ENCODE data around the gene IZUMO2. TPM values are rescaled to one million over a fixed set of nuclear protein-coding genes. Genes with fewer than 3 reads are reported as not detected.

Gene IZUMO2
- total RNA-seq, 1 experiment from 2014 or later: not detected

- no peak for ATAC-seq
- in situ Hi-C loops (cut with HindIII; ENCODE audit: low pct_unique_long_range_greater_than_20kb, low sequenced_read_pairs): no loop called here
- ChIA-PET POLR2A (no interaction called here), CTCF (interaction anchor here (0.6 kb wide), 1 partner anchor 60 kb away, joined by 3 read pairs; no protein-coding TSS in a partner anchor)
- no peaks in the 10 kb centered on the region for H3K27me3 ChIP-seq (ENCODE audit: control insufficient read depth, insufficient read depth, low read length)
- no peak for TF ChIP-seq TCF7L2 (IDR thresholded peaks at IDR 0.05; ENCODE audit: low read depth, low read length)
- no peak overlapping the region for H3K27ac ChIP-seq (ENCODE audit: low read length)
- no peak overlapping the region for H3K4me3 ChIP-seq (ENCODE audit: low read depth in 2 of 2, low read length in 2 of 2)
- no peaks in the 10 kb centered on the region for H3K4me1 ChIP-seq (ENCODE audit: control insufficient read depth, insufficient read depth, low read length)
- no TSS peak for BruUV-seq (replicated peaks)
- intact Hi-C loops (cut with micrococcal nuclease; ENCODE audit: unreplicated experiment): no loop called here
- no peaks in the 10 kb centered on the region for H3K36me3 ChIP-seq (ENCODE audit: control insufficient read depth, insufficient read depth, low read length)
- no peaks in the 10 kb centered on the region for H3K9me3 ChIP-seq (ENCODE audit: control insufficient read depth, insufficient read depth, low read depth, low read length)
- DNase-seq (ENCODE audit: low read depth, low spot score): no peak
These were observed 10.0 kb upstream of the IZUMO2 start for GRCh38 chr19:50173127-50173526.

GRCh38 chr19:50172726-50173125, 9.6 kb upstream of the IZUMO2 start:
- H3K27me3 ChIP-seq (ENCODE audit: control insufficient read depth, insufficient read depth, low read length): no peaks in the 10 kb centered on the region
- H3K4me3 ChIP-seq (ENCODE audit: low read depth in 2 of 2, low read length in 2 of 2): no peak overlapping the region
- no peak for DNase-seq (ENCODE audit: low read depth, low spot score)
- no peaks in the 10 kb centered on the region for H3K9me3 ChIP-seq (ENCODE audit: control insufficient read depth, insufficient read depth, low read depth, low read length)
- ChIA-PET CTCF (interaction anchor here (0.6 kb wide), 1 partner anchor 60 kb away, joined by 3 read pairs; no protein-coding TSS in a partner anchor), POLR2A (interaction anchor here (0.7 to 0.8 kb wide), 2 partner anchors 9 to 20 kb away, joined by 3 to 6 read pairs; no protein-coding TSS in a partner anchor)
- TF ChIP-seq SIN3A (IDR thresholded peaks at IDR 0.05; ENCODE audit: borderline replicate concordance, insufficient read depth, low read depth, low read length) (no peak), POLR2AphosphoS5 (IDR thresholded peaks at IDR 0.05; ENCODE audit: low read depth, low read length) (no peak), REST (IDR thresholded peaks at IDR 0.05; ENCODE audit: insufficient read depth in 1 of 2, low read depth in 2 of 2, low read length in 1 of 2) (no peak), TCF7L2 (IDR thresholded peaks at IDR 0.05; ENCODE audit: low read depth, low read length) (no peak), CTCF (IDR thresholded peaks at IDR 0.05) (no peak)
- no peak for ATAC-seq
- intact Hi-C loops (cut with micrococcal nuclease; ENCODE audit: unreplicated experiment): no loop called here
- no TSS peak for BruUV-seq (replicated peaks)
- no peak overlapping the region for H3K27ac ChIP-seq (ENCODE audit: low read length)
- no peaks in the 10 kb centered on the region for H3K36me3 ChIP-seq (ENCODE audit: control insufficient read depth, insufficient read depth, low read length)
- in situ Hi-C loops (cut with HindIII; ENCODE audit: low pct_unique_long_range_greater_than_20kb, low sequenced_read_pairs): no loop called here
- H3K4me1 ChIP-seq (ENCODE audit: control insufficient read depth, insufficient read depth, low read length): no peaks in the 10 kb centered on the region

GRCh38 chr19:50171752-50172151, 8.7 kb upstream of the IZUMO2 start:
- H3K36me3 ChIP-seq (ENCODE audit: control insufficient read depth, insufficient read depth, low read length): no peaks in the 10 kb centered on the region
- DNase-seq (ENCODE audit: low read depth, low spot score): no peak
- no peaks in the 10 kb centered on the region for H3K27me3 ChIP-seq (ENCODE audit: control insufficient read depth, insufficient read depth, low read length)
- ChIA-PET CTCF (no interaction called here), POLR2A (no interaction called here)
- TF ChIP-seq TCF7L2 (IDR thresholded peaks at IDR 0.05; ENCODE audit: low read depth, low read length) (no peak), CTCF (IDR thresholded peaks at IDR 0.05) (no peak), SIN3A (IDR thresholded peaks at IDR 0.05; ENCODE audit: borderline replicate concordance, insufficient read depth, low read depth, low read length) (no peak), POLR2AphosphoS5 (IDR thresholded peaks at IDR 0.05; ENCODE audit: low read depth, low read length) (no peak), REST (IDR thresholded peaks at IDR 0.05; ENCODE audit: insufficient read depth in 1 of 2, low read depth in 2 of 2, low read length in 1 of 2) (no peak)
- H3K9me3 ChIP-seq (ENCODE audit: control insufficient read depth, insufficient read depth, low read depth, low read length): no peaks in the 10 kb centered on the region
- in situ Hi-C loops (cut with HindIII; ENCODE audit: low pct_unique_long_range_greater_than_20kb, low sequenced_read_pairs): no loop called here
- H3K4me3 ChIP-seq (ENCODE audit: low read depth in 2 of 2, low read length in 2 of 2): no peak overlapping the region
- H3K27ac ChIP-seq (ENCODE audit: low read length): no peak overlapping the region
- H3K4me1 ChIP-seq (ENCODE audit: control insufficient read depth, insufficient read depth, low read length): no peaks in the 10 kb centered on the region
- BruUV-seq (replicated peaks): no TSS peak
- intact Hi-C loops (cut with micrococcal nuclease; ENCODE audit: unreplicated experiment): no loop called here
- ATAC-seq: no peak

Measured in Panc1 (cell line).